Keratinocyte (primary cell): ENCODE data around the gene ZCCHC10. TPM values are rescaled to one million over a fixed set of nuclear protein-coding genes. Genes with fewer than 3 reads are reported as not detected.
"Not testable (repeated sequence)": the region's sequence is repeated elsewhere in the genome, so short reads cannot be mapped to it uniquely, and the experiment has no call there.

Source experiments
- DNase-seq: peaks from one replicate; pipeline ENCODE4 v3.0.0-alpha.2; 2011; ENCODE audit warnings: low read depth, missing footprints, low spot score
- FAIRE-seq: peaks from 2 replicates; lab custom pipeline; 2011; peaks lifted over from hg19 to GRCh38; lab: Jason Lieb, UNC
- H2AFZ ChIP-seq: 2 replicates; pipeline ENCODE4 v1.6.0; 2012; ENCODE audit warnings: low read length, control low read depth, inconsistent platforms; ENCODE audit not compliant: control insufficient read depth
- H3K27ac ChIP-seq: 2 replicates; pipeline ENCODE4 v1.5.1; 2011; ENCODE audit warnings: low read length; ENCODE audit not compliant: control insufficient read depth, insufficient read depth
- H3K27me3 ChIP-seq: 3 replicates; pipeline ENCODE4 v1.6.0; 2011; ENCODE audit warnings: low read length; ENCODE audit not compliant: control insufficient read depth, insufficient read depth; ENCODE audit errors: extremely low read depth
- H3K36me3 ChIP-seq, 2 experiments: 2 replicates in 1 of 2; 3 replicates in 1 of 2; pipeline ENCODE4 v1.5.1; 2011; ENCODE audit warnings: low read length in 2 of 2, mild to moderate bottlenecking in 1 of 2; ENCODE audit not compliant: control insufficient read depth in 2 of 2, insufficient read depth in 2 of 2; ENCODE audit errors: extremely low read depth in 1 of 2
- H3K4me1 ChIP-seq: 3 replicates; pipeline ENCODE4 v1.5.1; 2011; ENCODE audit warnings: low read length; ENCODE audit not compliant: control insufficient read depth, insufficient read depth; ENCODE audit errors: extremely low read depth
- H3K4me2 ChIP-seq: 3 replicates; pipeline ENCODE4 v1.6.0; 2011; ENCODE audit warnings: low read depth, low read length; ENCODE audit not compliant: control insufficient read depth, insufficient read depth; ENCODE audit errors: extremely low read depth
- H3K4me3 ChIP-seq, 3 experiments: fragments of 200-600 bp in 1 of 3; sonication (generic) in 1 of 3; 2 replicates in 2 of 3; 3 replicates in 1 of 3; pipeline ENCODE4 v1.5.1; 2011 to 2016; ENCODE audit warnings: low read length in 3 of 3, mild to moderate bottlenecking in 3 of 3, control low read depth in 2 of 3, inconsistent platforms in 1 of 3, low read depth in 1 of 3, mixed read lengths in 1 of 3, mixed run types in 1 of 3, moderate library complexity in 1 of 3; ENCODE audit not compliant: control insufficient read depth in 2 of 3, insufficient read depth in 2 of 3; ENCODE audit errors: extremely low read depth in 1 of 3
- H3K79me2 ChIP-seq: 2 replicates; pipeline ENCODE4 v1.6.0; 2012; ENCODE audit warnings: low read length; ENCODE audit not compliant: control insufficient read depth, insufficient read depth
- H3K9ac ChIP-seq: 3 replicates; pipeline ENCODE4 v1.6.0; 2011; ENCODE audit warnings: low read length; ENCODE audit not compliant: control insufficient read depth, insufficient read depth; ENCODE audit errors: extremely low read depth
- H3K9me1 ChIP-seq: 3 replicates; pipeline ENCODE4 v1.6.0; 2011; ENCODE audit warnings: low read length; ENCODE audit not compliant: control insufficient read depth, insufficient read depth; ENCODE audit errors: extremely low read depth
- H3K9me3 ChIP-seq: 2 replicates; pipeline ENCODE4 v1.5.1; 2012; ENCODE audit warnings: low read depth, low read length; ENCODE audit not compliant: control insufficient read depth
- H4K20me1 ChIP-seq: 3 replicates; pipeline ENCODE4 v1.6.0; 2011; ENCODE audit warnings: low read length; ENCODE audit not compliant: control insufficient read depth, insufficient read depth; ENCODE audit errors: extremely low read depth
- CTCF ChIP-seq, 3 experiments: IDR thresholded peaks in 1 of 3; conservative IDR thresholded peaks in 1 of 3; optimal IDR thresholded peaks in 1 of 3; 2 replicates in 2 of 3; 3 replicates in 1 of 3; pipeline versions ENCODE3 to v1.5.1; 2011; ENCODE audit warnings: low read length in 3 of 3, mild to moderate bottlenecking in 3 of 3, moderate library complexity in 2 of 3, control low read depth in 1 of 3, inconsistent platforms in 1 of 3; ENCODE audit not compliant: insufficient read depth in 2 of 3; ENCODE audit errors: extremely low read depth in 1 of 3
- EZH2 ChIP-seq: IDR thresholded peaks from one replicate; pipeline ENCODE4 v1.6.1; 2012; ENCODE audit warnings: inconsistent platforms, mild to moderate bottlenecking, low read length, moderate library complexity
- dilution Hi-C: fragments of 300-500 bp; cut with MboI; formaldehyde crosslinking; loops from one replicate; pipeline ENCODE4 v1.7.0; 2020; ENCODE audit warnings: low sequenced_read_pairs; ENCODE audit not compliant: extremely low pct_ligation_motif_present
- polyA plus RNA-seq, 5 experiments: library from polyadenylated mRNA; depleted of rRNA in 3 of 5; stranded (reverse) in 3 of 5; stranded (forward) in 1 of 5; unstranded in 1 of 5; fragments of >200 nt; gene quantifications; 1 replicate in 1 of 5; 2 replicates in 3 of 5; 3 replicates in 1 of 5; pipeline versions ENCODE4 v1.2.1 to v1.2.3, GENCODE V29; 2011 to 2012; ENCODE audit warnings: missing spikeins in 2 of 5, low read depth in 1 of 5, low replicate concordance in 1 of 5

The ZCCHC10 gene
- polyA plus RNA-seq, 1 donor (not counting 4 experiments of a cell fraction or from before 2014, with no cell fraction given) = 38.5 TPM

GRCh38 chr5:132979367-132979940, 46.9 kb downstream of the ZCCHC10 start:
- dilution Hi-C loops = no loop called here
- H3K27ac ChIP-seq = no peak overlapping the region
- FAIRE-seq = no peak

GRCh38 chr5:132976852-132977251, 49.5 kb downstream of the ZCCHC10 start:
- no peaks in the 10 kb centered on the region for H3K9me3 ChIP-seq

More at GRCh38 chr5:132979367-132979940, 46.9 kb downstream of the ZCCHC10 start:
- H3K9me1 ChIP-seq = no peaks in the 10 kb centered on the region
- no peaks in the 10 kb centered on the region for H3K36me3 ChIP-seq
- H4K20me1 ChIP-seq = no peaks in the 10 kb centered on the region
- no peak overlapping the region for H3K4me2 ChIP-seq
- H3K27me3 ChIP-seq = no peaks in the 10 kb centered on the region
- no peak overlapping the region for H3K4me3 ChIP-seq
- no peak for DNase-seq
- H2AFZ ChIP-seq = no peak overlapping the region
- peaks cover 5% of the 10 kb centered on the region for H3K4me1 ChIP-seq
- TF ChIP-seq EZH2 (no peak), CTCF (optimal IDR thresholded peaks at IDR 0.05 in 1 of 3, IDR thresholded peaks at IDR 0.05 in 1 of 3, conservative IDR thresholded peaks at IDR 0.05 in 1 of 3; ENCODE audit: extremely low read depth in 1 of 3, insufficient read depth in 2 of 3, low read length in 3 of 3) (no peak)
- H3K79me2 ChIP-seq = no peaks in the 10 kb centered on the region
- no peaks in the 10 kb centered on the region for H3K9me3 ChIP-seq
- H3K9ac ChIP-seq = no peak overlapping the region

GRCh38 chr5:132972436-132972828, 53.9 kb downstream of the ZCCHC10 start:
- H3K4me1 ChIP-seq, H3K27me3 ChIP-seq, H3K9me3 ChIP-seq, H2AFZ ChIP-seq, H3K36me3 ChIP-seq, DNase-seq, H3K4me3 ChIP-seq, H3K4me2 ChIP-seq, H3K9ac ChIP-seq, H3K27ac ChIP-seq, H3K9me1 ChIP-seq, H3K79me2 ChIP-seq, H4K20me1 ChIP-seq, FAIRE-seq, dilution Hi-C loops: not testable (repeated sequence)

More at GRCh38 chr5:132976852-132977251, 49.5 kb downstream of the ZCCHC10 start:
- no peaks in the 10 kb centered on the region for H3K27me3 ChIP-seq
- no peak overlapping the region for H3K4me2 ChIP-seq
- no peak overlapping the region for H3K9ac ChIP-seq
- no peaks in the 10 kb centered on the region for H3K9me1 ChIP-seq
- no peak overlapping the region for H2AFZ ChIP-seq
- no peaks in the 10 kb centered on the region for H3K79me2 ChIP-seq
- no peaks in the 10 kb centered on the region for H3K36me3 ChIP-seq
- TF ChIP-seq CTCF (optimal IDR thresholded peaks at IDR 0.05 in 1 of 3, IDR thresholded peaks at IDR 0.05 in 1 of 3, conservative IDR thresholded peaks at IDR 0.05 in 1 of 3; ENCODE audit: extremely low read depth in 1 of 3, insufficient read depth in 2 of 3, low read length in 3 of 3) (no peak), EZH2 (no peak)
- FAIRE-seq (no peak), DNase-seq (no peak)
- H3K4me1 ChIP-seq = peaks cover 9% of the 10 kb centered on the region
- H3K4me3 ChIP-seq = no peak overlapping the region
- H4K20me1 ChIP-seq = no peaks in the 10 kb centered on the region
- dilution Hi-C loops = no loop called here
- no peak overlapping the region for H3K27ac ChIP-seq
